Loucy (cell line): ENCODE data around the gene NFIL3.

Experiments used
- H2AFZ ChIP-seq: fragments of 200-600 bp; sonication (generic); 2 replicates; pipeline ENCODE4 v1.6.0; 2016; ENCODE audit warnings: antibody characterized with exemption, mild to moderate bottlenecking, low read length, moderate library complexity
- H3F3A ChIP-seq: fragments of 200-600 bp; 2 replicates; pipeline ENCODE4 v1.6.0; 2016; ENCODE audit warnings: antibody characterized with exemption, low read depth, mild to moderate bottlenecking
- H3K27me3 ChIP-seq: fragments of 200-600 bp; sonication (generic); 2 replicates; pipeline ENCODE4 v1.6.1; 2014; ENCODE audit warnings: low read length, mild to moderate bottlenecking; ENCODE audit not compliant: insufficient read depth, poor library complexity, severe bottlenecking
- H3K36me3 ChIP-seq: fragments of 200-600 bp; sonication (generic); 2 replicates; pipeline ENCODE4 v1.6.1; 2016; ENCODE audit warnings: low read length; ENCODE audit not compliant: insufficient read depth
- H3K4me1 ChIP-seq: fragments of 200-600 bp; sonication (generic); 2 replicates; pipeline ENCODE4 v1.5.1; 2014; ENCODE audit warnings: low read length, mild to moderate bottlenecking; ENCODE audit not compliant: insufficient read depth, poor library complexity, severe bottlenecking
- H3K4me2 ChIP-seq: fragments of 200-600 bp; sonication (generic); 2 replicates; pipeline ENCODE4 v1.6.0; 2014; ENCODE audit warnings: antibody characterized with exemption, low read length, low read depth, mild to moderate bottlenecking; ENCODE audit not compliant: poor library complexity, severe bottlenecking
- H3K4me3 ChIP-seq: fragments of 200-600 bp; sonication (generic); 2 replicates; pipeline ENCODE4 v1.5.1; 2014; ENCODE audit warnings: low read length, mild to moderate bottlenecking, mixed read lengths; ENCODE audit not compliant: poor library complexity, severe bottlenecking
- H3K79me2 ChIP-seq: fragments of 200-600 bp; sonication (generic); 2 replicates; pipeline ENCODE4 v1.6.1; 2014; ENCODE audit warnings: low read length; ENCODE audit not compliant: insufficient read depth
- H3K9ac ChIP-seq: fragments of 200-600 bp; sonication (generic); 2 replicates; pipeline ENCODE4 v1.6.0; 2014; ENCODE audit warnings: mild to moderate bottlenecking, low read depth, low read length, moderate library complexity; ENCODE audit not compliant: poor library complexity, severe bottlenecking
- H3K9me2 ChIP-seq: fragments of 200-600 bp; sonication (generic); replicated peaks from 2 replicates; pipeline ENCODE4 v1.6.1; 2016; ENCODE audit warnings: low read depth, low read length, mixed read lengths
- H3K9me3 ChIP-seq: fragments of 200-600 bp; sonication (generic); 2 replicates; pipeline ENCODE4 v1.6.1; 2014; ENCODE audit warnings: mild to moderate bottlenecking, antibody characterized with exemption, low read length, low read depth; ENCODE audit not compliant: insufficient read depth
- H4K20me1 ChIP-seq: fragments of 200-600 bp; sonication (generic); 2 replicates; pipeline ENCODE4 v1.6.0; 2014; ENCODE audit warnings: antibody characterized with exemption, low read length, mild to moderate bottlenecking; ENCODE audit not compliant: insufficient read depth, poor library complexity, severe bottlenecking
- EZH2phosphoT487 ChIP-seq: fragments of 200-600 bp; IDR thresholded peaks from 2 replicates; pipeline ENCODE4 v1.6.1; 2018; ENCODE audit warnings: antibody characterized with exemption, mild to moderate bottlenecking, moderate library complexity, borderline replicate concordance
- TF ChIP-seq, protein P1 (sequence below): fragments of 200-600 bp; sonication (generic); conservative IDR thresholded peaks from 2 replicates; pipeline ENCODE4 v1.5.1; 2014; ENCODE audit warnings: mild to moderate bottlenecking, antibody characterized with exemption, low read length

NFIL3 gene

DNA sequence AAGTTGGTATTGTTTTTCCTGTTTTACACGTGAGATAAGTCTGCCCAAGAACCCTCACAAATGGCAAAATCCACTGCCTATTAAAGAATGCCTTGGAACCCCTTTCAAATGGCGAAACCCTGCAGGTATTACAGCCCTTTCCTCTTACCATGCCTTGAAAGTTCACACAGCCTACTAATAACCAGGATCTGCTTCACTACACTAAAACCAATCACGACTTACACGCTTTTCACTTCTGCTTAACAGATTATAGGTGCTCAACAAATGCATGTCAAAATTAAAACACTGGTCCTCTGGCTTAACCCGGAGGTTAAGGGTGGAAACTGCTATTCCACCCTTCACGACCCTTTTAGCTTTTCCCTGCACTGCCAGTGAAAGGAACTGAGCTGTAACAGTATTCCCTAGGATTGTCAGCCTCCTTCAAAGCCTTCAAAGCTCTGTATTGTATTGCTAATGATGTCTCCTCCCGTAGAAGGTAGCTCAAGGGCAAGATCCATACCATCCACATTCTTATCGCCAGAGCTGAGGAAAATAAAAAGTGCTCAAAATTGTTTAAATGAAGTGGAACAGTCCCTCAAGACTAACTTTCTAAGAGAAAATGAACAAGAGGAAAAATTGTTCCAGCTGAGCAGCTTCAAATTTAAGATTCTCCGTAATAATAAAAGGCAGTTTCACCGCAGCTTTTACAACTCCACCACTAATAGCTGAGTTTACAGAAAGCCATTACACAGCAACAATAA, 62.9 kb downstream of the NFIL3 start:
- Histone ChIP-seq H3K36me3 (no peaks in the 10 kb centered on the region), H3K9me2 (no peaks in the 10 kb centered on the region), H3K4me2 (peak overlapping the region; percentile 91), H3K9ac (peak overlapping the region; percentile 74), H3K79me2 (peaks cover 58% of the 10 kb centered on the region), H3K4me3 (peak overlapping the region; percentile 84), H3K4me1 (peaks cover 50% of the 10 kb centered on the region), H2AFZ (peak overlapping the region; percentile 99), H3F3A (no peaks in the 10 kb centered on the region), H3K9me3 (peaks cover 5% of the 10 kb centered on the region; the same call in 1 of the 2 replicates), H3K27me3 (no peaks in the 10 kb centered on the region), H4K20me1 (peaks cover 39% of the 10 kb centered on the region)
- TF ChIP-seq EZH2phosphoT487, result no peak
- TF ChIP-seq, protein P1, sequence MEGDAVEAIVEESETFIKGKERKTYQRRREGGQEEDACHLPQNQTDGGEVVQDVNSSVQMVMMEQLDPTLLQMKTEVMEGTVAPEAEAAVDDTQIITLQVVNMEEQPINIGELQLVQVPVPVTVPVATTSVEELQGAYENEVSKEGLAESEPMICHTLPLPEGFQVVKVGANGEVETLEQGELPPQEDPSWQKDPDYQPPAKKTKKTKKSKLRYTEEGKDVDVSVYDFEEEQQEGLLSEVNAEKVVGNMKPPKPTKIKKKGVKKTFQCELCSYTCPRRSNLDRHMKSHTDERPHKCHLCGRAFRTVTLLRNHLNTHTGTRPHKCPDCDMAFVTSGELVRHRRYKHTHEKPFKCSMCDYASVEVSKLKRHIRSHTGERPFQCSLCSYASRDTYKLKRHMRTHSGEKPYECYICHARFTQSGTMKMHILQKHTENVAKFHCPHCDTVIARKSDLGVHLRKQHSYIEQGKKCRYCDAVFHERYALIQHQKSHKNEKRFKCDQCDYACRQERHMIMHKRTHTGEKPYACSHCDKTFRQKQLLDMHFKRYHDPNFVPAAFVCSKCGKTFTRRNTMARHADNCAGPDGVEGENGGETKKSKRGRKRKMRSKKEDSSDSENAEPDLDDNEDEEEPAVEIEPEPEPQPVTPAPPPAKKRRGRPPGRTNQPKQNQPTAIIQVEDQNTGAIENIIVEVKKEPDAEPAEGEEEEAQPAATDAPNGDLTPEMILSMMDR, result no peak

DNA sequence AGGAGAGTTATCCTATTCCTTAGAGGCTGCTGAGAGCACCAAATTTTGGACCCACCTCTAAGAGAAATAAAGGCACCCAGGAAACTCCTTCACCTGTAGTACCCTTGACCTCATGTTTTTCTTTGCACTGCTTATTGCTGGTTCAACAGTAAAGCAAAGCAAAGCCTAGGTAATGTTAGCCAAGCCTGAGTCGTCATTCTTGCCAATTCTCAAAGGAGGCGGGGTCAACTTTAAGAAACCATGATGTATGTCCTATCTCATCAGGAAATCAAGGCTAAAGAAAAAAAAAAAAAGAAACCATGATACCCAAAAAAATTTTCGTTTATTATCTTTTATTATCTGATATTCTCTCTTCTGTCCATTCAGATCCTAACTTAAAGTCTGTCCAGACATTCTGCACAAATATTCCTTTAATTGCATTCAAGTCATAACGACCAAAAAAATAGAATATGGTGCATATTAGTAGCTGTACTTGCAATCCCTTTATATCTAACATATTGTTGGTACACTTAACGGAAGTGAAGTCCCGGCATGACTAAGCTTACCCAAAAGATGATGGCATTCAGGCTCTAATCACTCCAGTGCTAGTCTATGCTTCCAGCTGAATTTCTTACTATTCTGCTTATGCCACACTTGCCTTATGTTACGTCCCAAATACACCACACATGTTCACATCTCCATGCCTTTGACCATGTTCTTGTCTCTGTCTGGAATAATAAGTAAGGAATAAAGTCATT, 63.7 kb downstream of the NFIL3 start:
- H3K27me3 ChIP-seq, result no peaks in the 10 kb centered on the region
- no peak overlapping the region for H2AFZ ChIP-seq
- H3K79me2 ChIP-seq, result peaks cover 66% of the 10 kb centered on the region
- 0 out of 2 replicates have a peak, but pooled peaks cover under 1% of the 10 kb centered on the region for H3K36me3 ChIP-seq
- peaks cover 53% of the 10 kb centered on the region for H3K4me1 ChIP-seq
- no peaks in the 10 kb centered on the region for H3F3A ChIP-seq
- peak overlapping the region; percentile 74 for H3K9ac ChIP-seq
- peaks cover 39% of the 10 kb centered on the region for H4K20me1 ChIP-seq
- peaks cover 5% of the 10 kb centered on the region; the same call in 1 of the 2 replicates for H3K9me3 ChIP-seq
- H3K4me3 ChIP-seq, result peak overlapping the region; percentile 84
- H3K4me2 ChIP-seq, result peak overlapping the region; percentile 91
- H3K9me2 ChIP-seq, result no peaks in the 10 kb centered on the region
- TF ChIP-seq, protein P1, result no peak
- no peak for TF ChIP-seq EZH2phosphoT487

DNA sequence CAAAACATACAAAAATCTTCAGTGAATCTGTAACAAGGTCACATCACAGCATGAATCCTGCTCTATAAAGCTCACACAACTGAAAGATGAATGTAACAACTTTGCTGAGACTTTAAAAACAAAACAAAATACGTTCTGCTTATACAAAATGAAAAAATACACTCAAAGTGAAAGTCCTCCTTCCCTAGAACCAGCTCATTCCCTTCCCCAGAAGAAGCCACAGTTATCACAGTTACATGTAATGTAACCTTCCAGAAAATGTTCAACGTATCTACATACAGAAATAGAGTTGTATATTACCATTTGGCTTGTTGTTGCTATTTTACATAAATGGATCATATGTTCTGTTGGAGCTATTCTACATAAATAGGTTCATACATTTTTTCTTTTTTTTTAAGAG, 64.5 kb downstream of the NFIL3 start:
- peak overlapping the region; percentile 84 for H3K4me3 ChIP-seq
- H2AFZ ChIP-seq, result no peak overlapping the region
- TF ChIP-seq, protein P1, result no peak
- no peak for TF ChIP-seq EZH2phosphoT487
- H3K27me3 ChIP-seq, result no peaks in the 10 kb centered on the region
- peak overlapping the region; percentile 74 for H3K9ac ChIP-seq
- H3K36me3 ChIP-seq, result peaks cover 8% of the 10 kb centered on the region; the same call in 1 of the 2 replicates
- no peaks in the 10 kb centered on the region for H3K9me2 ChIP-seq
- no peaks in the 10 kb centered on the region for H3F3A ChIP-seq
- H3K9me3 ChIP-seq, result no peaks in the 10 kb centered on the region; the same call in 1 of the 2 replicates
- peaks cover 74% of the 10 kb centered on the region for H3K79me2 ChIP-seq
- peaks cover 53% of the 10 kb centered on the region for H3K4me1 ChIP-seq
- peaks cover 39% of the 10 kb centered on the region for H4K20me1 ChIP-seq
- peak overlapping the region; percentile 91 for H3K4me2 ChIP-seq
